ENCODE measurements around the gene DGCR8.

- no peak for TF ChIP-seq CTCF (IDR thresholded peaks at IDR 0.05; ENCODE audit: borderline replicate concordance, extremely low read depth, low read length, poor library complexity, severe bottlenecking)
- TF ChIP-seq EZH2 (IDR thresholded peaks at IDR 0.05; ENCODE audit: borderline replicate concordance, low read depth, low read length, severe bottlenecking): no peak
These were observed 61.4 kb downstream of the DGCR8 start for GRCh38 chr22:20141186-20142077.
